ENCODE measurements around the gene FBXW9. TPM values are rescaled to one million over a fixed set of nuclear protein-coding genes. Genes with fewer than 3 reads are reported as not detected.

The FBXW9 gene
- total RNA-seq, 1 experiment from 2014 or later: 12.4 TPM

DNA sequence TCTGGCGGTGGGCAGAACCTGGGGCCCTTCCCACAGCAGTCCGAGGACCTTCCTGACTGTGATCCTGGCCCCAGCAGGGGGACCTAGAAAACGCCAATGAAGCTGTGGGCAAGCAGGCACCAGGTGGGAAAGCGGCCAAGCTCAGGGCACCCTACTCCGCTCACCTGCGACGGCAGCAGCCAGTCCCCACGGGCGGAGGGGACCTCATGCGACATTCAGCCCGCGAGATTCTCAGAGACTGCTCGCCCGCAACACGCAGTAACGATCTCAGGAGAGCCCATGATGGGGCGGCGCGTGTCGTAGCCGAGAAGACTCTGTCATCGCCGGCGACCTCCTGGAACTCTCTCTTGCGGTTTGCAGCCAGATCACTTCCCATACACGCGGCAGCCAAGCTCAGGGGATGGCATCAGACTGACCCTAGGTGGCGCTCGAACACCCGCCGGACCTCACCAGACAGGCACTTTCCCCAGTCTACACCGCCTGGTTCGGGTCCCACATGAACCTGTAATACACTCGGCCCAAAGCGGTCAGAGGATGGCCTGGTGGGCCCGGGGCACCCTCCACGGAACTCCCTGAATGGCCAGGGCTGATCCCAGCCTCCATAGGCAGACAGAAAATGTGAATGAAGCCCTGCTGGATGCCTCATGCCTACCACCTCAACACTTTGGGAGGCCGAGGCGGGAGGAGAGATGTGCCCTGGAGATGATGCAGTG, 56.4 kb downstream of the FBXW9 start:
- no TSS peak for BruUV-seq (replicated peaks)
- H3K4me3 ChIP-seq (ENCODE audit: low read depth in 2 of 2, low read length in 2 of 2): peak overlapping the region in 1 of 2 experiments; percentile 19; a peak in 2 of 4 replicates
- CTCF ChIA-PET: interaction anchor here (0.5 kb wide), 1 partner anchor 32 kb away, joined by 3 read pairs; no protein-coding TSS in a partner anchor
- POLR2A ChIA-PET: no interaction called here
- no peaks in the 10 kb centered on the region for H3K27me3 ChIP-seq (ENCODE audit: control insufficient read depth, insufficient read depth, low read length)
- peak; percentile 30 for DNase-seq (ENCODE audit: low read depth, low spot score)
- no peak overlapping the region for H3K27ac ChIP-seq (ENCODE audit: low read length)
- no peaks in the 10 kb centered on the region for H3K36me3 ChIP-seq (ENCODE audit: control insufficient read depth, insufficient read depth, low read length)
- ATAC-seq: peak; percentile 97
- intact Hi-C loops (cut with micrococcal nuclease; ENCODE audit: unreplicated experiment) (no loop called here), in situ Hi-C loops (cut with HindIII; ENCODE audit: low pct_unique_long_range_greater_than_20kb, low sequenced_read_pairs) (no loop called here)
- no peaks in the 10 kb centered on the region for H3K9me3 ChIP-seq (ENCODE audit: control insufficient read depth, insufficient read depth, low read depth, low read length)
- TF ChIP-seq POLR2AphosphoS5 (IDR thresholded peaks at IDR 0.05; ENCODE audit: low read depth, low read length): no peak
- TF ChIP-seq, protein P1, sequence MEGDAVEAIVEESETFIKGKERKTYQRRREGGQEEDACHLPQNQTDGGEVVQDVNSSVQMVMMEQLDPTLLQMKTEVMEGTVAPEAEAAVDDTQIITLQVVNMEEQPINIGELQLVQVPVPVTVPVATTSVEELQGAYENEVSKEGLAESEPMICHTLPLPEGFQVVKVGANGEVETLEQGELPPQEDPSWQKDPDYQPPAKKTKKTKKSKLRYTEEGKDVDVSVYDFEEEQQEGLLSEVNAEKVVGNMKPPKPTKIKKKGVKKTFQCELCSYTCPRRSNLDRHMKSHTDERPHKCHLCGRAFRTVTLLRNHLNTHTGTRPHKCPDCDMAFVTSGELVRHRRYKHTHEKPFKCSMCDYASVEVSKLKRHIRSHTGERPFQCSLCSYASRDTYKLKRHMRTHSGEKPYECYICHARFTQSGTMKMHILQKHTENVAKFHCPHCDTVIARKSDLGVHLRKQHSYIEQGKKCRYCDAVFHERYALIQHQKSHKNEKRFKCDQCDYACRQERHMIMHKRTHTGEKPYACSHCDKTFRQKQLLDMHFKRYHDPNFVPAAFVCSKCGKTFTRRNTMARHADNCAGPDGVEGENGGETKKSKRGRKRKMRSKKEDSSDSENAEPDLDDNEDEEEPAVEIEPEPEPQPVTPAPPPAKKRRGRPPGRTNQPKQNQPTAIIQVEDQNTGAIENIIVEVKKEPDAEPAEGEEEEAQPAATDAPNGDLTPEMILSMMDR (IDR thresholded peaks at IDR 0.05): peak; percentile 88
- H3K4me1 ChIP-seq (ENCODE audit: control insufficient read depth, insufficient read depth, low read length): 0 out of 2 replicates have a peak, but pooled peaks cover 3% of the 10 kb centered on the region

Other genes starting within 250 kb of the FBXW9 start
- gene ZNF709, start 211.8 kb downstream of the FBXW9 start, total RNA-seq (2021; ENCODE audit: unreplicated experiment): 4.0 TPM
- gene ZNF564, start 145.1 kb downstream of the FBXW9 start, total RNA-seq (2021; ENCODE audit: unreplicated experiment): 5.7 TPM
- gene ZNF490, start 85.8 kb downstream of the FBXW9 start, total RNA-seq (2021; ENCODE audit: unreplicated experiment): 7.0 TPM
- gene ZNF791, start 85.7 kb downstream of the FBXW9 start, total RNA-seq (2021; ENCODE audit: unreplicated experiment): 19.0 TPM
- 43.0 TPM for gene MAN2B1, start 29.9 kb downstream of the FBXW9 start, total RNA-seq (2021; ENCODE audit: unreplicated experiment)
- 10.8 TPM for gene WDR83, start 29.8 kb downstream of the FBXW9 start, total RNA-seq (2021; ENCODE audit: unreplicated experiment)
- gene DHPS, start 14.8 kb downstream of the FBXW9 start, total RNA-seq (2021; ENCODE audit: unreplicated experiment): 76.9 TPM
- not detected for gene GNG14, start 8.6 kb downstream of the FBXW9 start, total RNA-seq (2021; ENCODE audit: unreplicated experiment)
- gene TNPO2, start 27.3 kb upstream of the FBXW9 start, total RNA-seq (2021; ENCODE audit: unreplicated experiment): 83.3 TPM
- gene TRIR, start 38.1 kb upstream of the FBXW9 start, total RNA-seq (2021; ENCODE audit: unreplicated experiment): 143 TPM
- 69.9 TPM for gene GET3, start 40.9 kb upstream of the FBXW9 start, total RNA-seq (2021; ENCODE audit: unreplicated experiment)
- not detected for gene BEST2, start 55.2 kb upstream of the FBXW9 start, total RNA-seq (2021; ENCODE audit: unreplicated experiment)
- 14.3 TPM for gene HOOK2, start 78.9 kb upstream of the FBXW9 start, total RNA-seq (2021; ENCODE audit: unreplicated experiment)
- gene JUNB, start 94.9 kb upstream of the FBXW9 start, total RNA-seq (2021; ENCODE audit: unreplicated experiment): 49.7 TPM
- 61.0 TPM for gene PRDX2, start 105.2 kb upstream of the FBXW9 start, total RNA-seq (2021; ENCODE audit: unreplicated experiment)
- gene THSD8, start 105.4 kb upstream of the FBXW9 start, total RNA-seq (2021; ENCODE audit: unreplicated experiment): 24.8 TPM
- 44.9 TPM for gene RNASEH2A, start 110.0 kb upstream of the FBXW9 start, total RNA-seq (2021; ENCODE audit: unreplicated experiment)
- 2.4 TPM for gene RTBDN, start 137.9 kb upstream of the FBXW9 start, total RNA-seq (2021; ENCODE audit: unreplicated experiment)
- 3.1 TPM for gene MAST1, start 141.9 kb upstream of the FBXW9 start, total RNA-seq (2021; ENCODE audit: unreplicated experiment)
- gene DNASE2, start 184.8 kb upstream of the FBXW9 start, total RNA-seq (2021; ENCODE audit: unreplicated experiment): 78.9 TPM
- gene KLF1, start 190.6 kb upstream of the FBXW9 start, total RNA-seq (2021; ENCODE audit: unreplicated experiment): 0.10 TPM
- gene GCDH, start 194.5 kb upstream of the FBXW9 start, total RNA-seq (2021; ENCODE audit: unreplicated experiment): 15.6 TPM
- 1.6 TPM for gene SYCE2, start 222.7 kb upstream of the FBXW9 start, total RNA-seq (2021; ENCODE audit: unreplicated experiment)
- 80.3 TPM for gene FARSA, start 237.1 kb upstream of the FBXW9 start, total RNA-seq (2021; ENCODE audit: unreplicated experiment)
- gene CALR, start 242.0 kb upstream of the FBXW9 start, total RNA-seq (2021; ENCODE audit: unreplicated experiment): 1,060 TPM
- gene RAD23A, start 249.2 kb upstream of the FBXW9 start, total RNA-seq (2021; ENCODE audit: unreplicated experiment): 111 TPM

Data from Panc1 (cell line).